HG03432 (cell line): Measurements from ENCODE around the gene CYP2C8.
"Not testable (repeated sequence)": the region's sequence is repeated elsewhere in the genome, so short reads cannot be mapped to it uniquely, and the experiment has no call there.

ENCODE experiments used
- ATAC-seq: cut with Tn5 transposase; IDR thresholded peaks from one replicate; pipeline ENCODE4 v1.9.1; 2021; ENCODE audit warnings: mild to moderate bottlenecking, moderate library complexity; ENCODE audit not compliant: unreplicated experiment

CYP2C8 gene

DNA sequence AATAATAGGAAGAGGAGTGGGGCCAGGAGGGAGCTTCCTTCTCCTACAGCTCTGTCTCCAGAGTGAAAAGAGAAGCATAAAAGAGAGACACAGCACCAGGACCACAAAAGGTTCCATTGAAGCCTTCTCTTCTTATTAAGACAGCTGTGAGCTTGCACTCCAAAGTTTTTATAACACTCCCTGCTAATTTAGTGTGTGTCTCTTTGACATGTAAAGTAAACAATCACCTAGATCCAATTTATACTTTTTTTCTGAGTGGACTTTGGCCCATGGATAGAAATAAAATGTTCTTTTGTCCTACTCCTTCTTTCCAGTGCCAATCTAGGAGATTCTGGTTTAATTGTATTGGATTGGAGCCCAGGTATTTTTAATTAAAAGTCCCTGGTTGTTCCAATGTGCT lies at the start of gene CYP2C8:
TSS of gene CYP2C8 (minus strand) at position 212 of the 400 bp plus-strand sequence. CDS start at position 117, 95 bp downstream.
- no peak for ATAC-seq

DNA sequence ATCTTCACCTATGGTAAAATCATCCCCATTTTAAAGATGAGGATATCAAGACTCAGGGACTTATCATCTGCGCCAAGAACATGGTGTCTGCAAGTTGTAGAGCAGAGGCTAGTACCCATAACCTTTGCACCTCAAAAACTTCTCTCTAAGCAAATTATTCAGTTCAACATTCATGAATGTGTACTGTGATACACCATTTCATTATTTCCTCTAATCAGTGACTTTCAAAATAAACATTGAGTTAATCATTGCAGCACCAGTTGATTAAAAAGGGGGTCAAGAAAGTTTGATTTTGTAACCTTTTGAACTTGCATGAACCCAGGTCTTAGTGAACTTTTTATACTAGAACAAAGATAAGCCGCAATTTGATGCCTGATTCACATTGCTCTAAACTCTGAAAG lies 47.6 kb upstream of the CYP2C8 start:
- no peak for ATAC-seq

DNA sequence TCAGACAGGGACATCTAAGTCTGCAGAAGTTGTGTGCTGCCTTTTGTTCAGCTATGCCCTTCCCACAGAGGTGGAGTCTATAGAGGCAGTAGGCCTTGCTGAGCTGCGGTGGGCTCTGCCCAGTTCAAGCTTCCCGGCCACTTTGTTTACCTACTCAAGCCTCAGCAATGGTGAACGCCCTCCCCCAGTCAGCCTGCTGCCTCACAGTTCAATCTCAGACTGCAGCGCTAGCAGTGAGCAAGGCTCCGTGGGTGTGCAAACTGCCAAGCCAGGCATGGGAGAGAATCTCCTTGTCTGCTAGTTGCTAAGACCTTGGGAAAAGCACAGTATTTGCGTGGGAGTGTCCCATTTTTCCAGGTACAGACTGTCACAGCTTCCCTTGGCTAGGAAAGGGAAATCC lies 41.5 kb upstream of the CYP2C8 start:
- not testable (repeated sequence) for ATAC-seq

DNA sequence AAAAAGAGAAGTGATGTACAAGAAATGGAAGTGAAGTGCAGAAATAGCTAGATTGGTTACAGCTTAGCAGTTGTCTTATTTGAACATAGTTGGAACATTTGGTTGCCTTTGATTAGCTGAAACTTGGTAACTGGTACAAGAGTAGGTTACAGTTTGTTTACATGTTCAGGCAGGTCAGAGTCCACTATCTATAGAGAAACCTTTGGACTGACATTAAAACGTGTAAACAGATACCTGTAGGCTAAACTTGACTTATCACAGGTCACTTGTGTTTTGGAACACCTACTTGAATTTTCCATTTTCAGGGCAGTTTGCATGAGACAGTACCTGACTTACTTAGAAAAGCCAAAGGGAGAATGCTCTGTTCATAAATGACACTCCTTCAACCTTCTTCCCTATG lies 28.5 kb upstream of the CYP2C8 start:
- ATAC-seq = no peak

DNA sequence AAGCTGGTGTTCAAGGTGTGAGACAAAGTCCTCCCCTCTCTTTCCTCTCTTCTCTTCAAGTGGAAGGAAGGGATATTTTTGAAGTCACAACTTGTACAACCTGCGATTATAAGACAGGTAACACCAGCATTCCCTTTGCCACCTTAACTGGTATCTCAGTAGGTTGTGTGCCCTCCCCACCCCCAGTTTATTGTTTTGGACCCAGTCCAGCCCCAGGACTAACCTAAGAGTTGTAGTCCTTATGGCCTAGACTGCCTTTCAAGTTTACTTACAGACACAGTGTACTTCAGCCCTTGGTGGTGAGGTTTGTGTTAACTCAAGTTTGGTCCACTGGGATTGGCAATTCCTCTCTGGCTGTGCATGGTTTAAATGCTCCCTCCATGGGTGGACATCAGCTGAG lies 26.8 kb upstream of the CYP2C8 start:
- no peak for ATAC-seq

DNA sequence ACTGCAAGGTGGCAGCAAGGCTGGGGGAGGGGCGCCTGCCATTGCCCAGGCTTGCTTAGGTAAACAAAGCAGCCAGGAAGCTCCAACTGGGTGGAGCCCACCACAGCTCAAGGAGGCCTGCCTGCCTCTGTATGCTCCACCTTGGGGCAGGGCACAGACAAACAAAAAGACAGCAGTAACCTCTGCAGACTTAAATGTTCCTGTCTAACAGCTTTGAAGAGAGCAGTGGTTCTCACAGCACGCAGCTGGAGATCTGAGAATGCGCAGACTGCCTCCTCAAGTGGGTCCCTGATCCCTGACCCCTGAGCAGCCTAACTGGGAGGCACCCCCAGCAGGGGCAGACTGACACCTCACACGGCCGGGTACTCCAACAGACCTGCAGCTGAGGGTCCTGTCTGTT lies 10.3 kb upstream of the CYP2C8 start:
- not testable (repeated sequence) for ATAC-seq

DNA sequence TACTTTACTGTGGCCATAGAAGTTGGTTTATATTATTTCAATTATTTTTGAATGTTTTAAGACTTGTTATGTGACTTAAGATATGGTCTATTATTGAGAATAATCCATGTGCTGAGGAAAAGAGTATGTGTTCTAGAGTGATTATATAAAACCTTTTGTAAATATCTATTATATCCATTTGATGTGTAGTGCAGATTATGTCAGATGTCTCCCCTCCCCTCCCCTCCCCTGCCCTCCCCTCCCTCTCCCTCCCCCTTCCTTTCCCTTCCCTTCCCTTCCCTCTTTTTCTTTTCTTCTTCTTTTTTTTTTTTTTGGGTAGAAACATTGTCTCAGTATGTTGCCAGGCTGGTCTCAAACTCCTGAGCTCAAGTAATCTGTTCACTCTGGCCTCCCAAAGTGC lies 8.3 kb upstream of the CYP2C8 start:
- ATAC-seq = no peak

DNA sequence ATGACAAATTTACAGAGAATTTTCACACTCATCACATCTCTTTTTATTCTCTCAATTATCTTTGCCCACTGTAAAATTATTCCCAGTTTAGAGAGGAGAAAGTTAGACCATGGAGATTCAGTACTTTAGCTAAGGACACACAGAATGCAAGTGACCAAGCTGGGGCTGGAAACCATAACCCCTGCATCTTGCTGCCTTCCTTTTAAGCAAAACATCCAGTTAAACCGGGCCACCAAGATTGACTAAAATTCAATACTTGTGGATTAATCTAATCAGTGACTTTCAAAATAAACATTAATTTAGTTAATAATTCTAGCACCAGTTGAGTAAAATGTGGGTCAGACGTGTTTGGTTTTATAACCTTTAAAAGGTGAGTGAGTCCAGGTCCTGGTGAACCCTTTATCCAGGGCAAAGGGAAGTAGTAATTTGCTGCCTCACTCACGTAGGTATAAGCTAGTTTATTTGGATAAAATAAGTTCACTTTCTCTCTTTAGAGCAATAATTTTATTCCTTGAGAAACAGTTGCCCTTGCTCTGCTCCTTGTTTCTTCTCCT lies 1.9 kb upstream of the CYP2C8 start:
- no peak for ATAC-seq

DNA sequence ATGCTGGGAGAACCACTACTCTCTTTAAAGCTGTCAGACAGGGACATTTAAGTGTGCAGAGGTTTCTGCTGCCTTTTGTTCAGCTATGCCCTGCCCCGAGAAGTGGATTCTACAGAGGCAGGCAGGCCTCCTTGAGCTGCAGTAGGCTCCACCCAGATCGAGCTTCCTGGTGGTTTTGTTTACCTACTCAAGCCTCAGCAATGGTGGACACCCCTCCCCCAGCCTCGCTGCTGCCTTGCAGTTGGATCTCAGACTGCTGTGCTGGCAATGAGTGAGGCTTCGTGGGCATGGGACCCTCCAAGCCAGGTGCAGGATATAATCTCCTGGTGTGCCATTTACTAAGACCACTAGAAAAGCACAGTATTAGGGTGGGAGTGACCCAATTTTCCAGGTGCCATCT lies 5.2 kb downstream of the CYP2C8 start:
- ATAC-seq = not testable (repeated sequence)

DNA sequence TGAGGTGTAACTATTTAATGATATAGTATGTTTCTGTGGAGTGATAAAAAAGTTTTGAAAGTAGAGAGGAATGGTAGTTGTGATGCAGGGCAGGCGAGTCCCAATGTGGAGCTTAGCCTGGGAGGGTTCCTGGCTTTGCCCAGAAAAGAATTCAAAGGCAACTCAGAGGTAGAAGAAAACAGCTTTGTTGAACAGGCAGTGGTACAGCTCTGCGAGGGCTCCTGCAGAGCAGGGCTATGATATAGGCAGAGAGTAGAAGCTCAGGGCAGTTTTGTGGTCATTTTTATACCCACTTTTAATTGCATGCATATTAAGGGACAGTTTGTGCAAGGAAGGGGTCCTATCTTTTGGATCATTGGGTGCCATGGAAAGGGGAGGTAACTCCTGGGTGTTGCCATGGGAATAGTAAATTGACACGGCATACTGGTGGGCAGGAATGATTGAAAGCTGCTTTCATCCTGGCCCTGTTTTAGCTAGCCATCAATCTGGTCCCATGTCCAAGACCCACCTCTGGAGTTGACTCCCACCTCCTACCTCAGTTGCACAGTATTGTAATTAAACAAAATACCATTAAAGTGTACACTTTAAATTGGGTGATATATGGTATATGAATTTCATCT lies 12.4 kb downstream of the CYP2C8 start:
- ATAC-seq = no peak

DNA sequence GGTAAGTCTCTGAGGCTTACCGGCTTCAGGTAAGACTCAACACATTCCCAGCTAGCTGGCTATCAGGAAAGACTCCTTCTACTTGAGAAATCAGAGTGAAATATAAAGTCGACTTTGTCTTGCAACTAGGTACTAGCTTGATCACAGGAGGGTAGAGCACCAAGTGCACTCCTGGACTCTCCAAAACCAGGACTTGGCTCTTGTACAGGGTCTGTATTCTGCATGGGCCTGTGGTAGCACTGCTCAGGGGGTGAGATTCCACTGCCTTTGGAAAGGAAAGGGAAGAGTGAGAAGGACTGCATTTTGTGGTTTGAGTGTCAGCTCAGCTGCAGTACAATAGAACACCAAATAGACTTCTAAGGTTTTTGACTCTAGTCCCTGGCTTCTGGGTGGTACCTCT lies 19.4 kb downstream of the CYP2C8 start:
- ATAC-seq = no peak

DNA sequence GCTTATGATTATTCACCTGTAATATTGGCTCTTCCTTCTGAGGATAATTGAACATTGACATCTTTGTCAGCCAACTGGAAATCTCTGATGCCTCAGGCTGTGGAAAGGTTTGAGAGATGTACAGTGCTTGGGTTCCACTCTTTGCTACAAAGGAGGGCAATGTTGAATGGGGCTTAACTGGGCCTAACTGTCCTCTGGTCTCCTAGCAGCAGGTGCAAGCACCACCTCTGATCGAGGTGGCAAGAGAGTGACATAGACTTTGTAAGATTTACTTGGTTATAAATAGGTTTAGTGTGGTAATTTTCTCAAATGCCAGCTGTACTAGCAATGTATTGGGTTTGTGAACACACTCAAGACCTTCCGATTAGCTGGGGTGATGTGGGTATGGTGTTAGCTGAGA lies 21.1 kb downstream of the CYP2C8 start:
- no peak for ATAC-seq

DNA sequence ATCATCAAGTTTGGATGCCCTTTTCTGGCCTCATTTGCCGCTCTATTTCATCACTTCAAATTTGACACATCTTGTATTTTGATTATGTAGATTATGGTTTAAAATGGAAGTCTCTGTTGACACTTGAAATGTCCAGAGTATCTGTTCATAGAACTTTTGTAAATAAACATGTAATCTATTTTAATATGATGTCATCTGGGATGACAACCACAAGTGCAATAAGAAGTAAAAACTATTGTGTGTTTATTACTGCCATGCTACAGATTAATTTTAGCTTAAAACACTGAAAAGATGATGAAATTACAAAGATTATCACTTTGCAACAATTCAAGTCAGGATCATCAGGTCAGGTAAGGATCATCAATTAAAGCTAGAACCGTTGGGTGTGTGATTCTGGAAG lies 30.0 kb downstream of the CYP2C8 start:
- no peak for ATAC-seq

DNA sequence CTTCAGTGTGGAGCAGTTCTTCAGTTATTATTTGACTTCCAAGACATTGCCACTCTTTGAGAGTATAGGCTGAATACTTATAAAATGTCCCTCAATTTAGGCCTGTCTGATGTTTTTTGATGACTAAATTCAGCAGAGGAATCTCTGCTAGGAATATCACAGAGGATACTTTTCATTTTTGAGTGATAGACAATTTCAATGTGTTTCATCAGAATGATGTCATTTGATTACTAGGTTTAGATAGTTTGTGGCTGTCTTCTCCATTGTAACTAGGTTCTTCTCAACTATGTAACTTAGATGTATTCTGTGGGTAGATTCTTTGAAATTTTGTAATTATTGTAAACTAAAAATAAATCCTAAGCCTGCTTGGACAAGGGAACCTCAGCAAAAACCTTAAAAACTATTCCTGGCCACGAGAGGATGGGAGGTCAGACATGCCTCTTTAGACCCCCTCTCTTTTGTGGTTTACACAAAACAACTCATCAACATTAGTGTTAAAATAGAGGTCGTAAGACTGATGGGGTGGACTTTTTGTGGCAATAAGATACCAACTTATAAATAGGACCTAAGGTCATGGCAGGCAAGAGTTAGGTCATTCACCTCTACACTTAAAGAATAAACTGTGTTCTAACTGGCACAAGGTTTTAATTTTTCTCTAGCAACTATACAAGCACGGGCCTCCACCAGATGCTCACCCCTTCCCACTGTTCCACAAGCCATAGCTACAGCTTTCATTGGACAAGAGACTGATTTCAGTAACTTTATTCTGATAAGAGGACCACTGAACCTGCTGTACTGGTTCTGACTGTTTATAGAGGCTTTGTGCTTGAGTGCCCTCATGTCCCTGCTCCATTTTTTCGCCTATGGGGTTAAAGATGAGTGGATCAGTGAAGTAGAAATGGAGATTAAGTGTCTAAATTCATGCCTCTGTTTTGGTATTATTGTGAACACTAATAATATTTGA lies 33.7 kb downstream of the CYP2C8 start:
- no peak for ATAC-seq

DNA sequence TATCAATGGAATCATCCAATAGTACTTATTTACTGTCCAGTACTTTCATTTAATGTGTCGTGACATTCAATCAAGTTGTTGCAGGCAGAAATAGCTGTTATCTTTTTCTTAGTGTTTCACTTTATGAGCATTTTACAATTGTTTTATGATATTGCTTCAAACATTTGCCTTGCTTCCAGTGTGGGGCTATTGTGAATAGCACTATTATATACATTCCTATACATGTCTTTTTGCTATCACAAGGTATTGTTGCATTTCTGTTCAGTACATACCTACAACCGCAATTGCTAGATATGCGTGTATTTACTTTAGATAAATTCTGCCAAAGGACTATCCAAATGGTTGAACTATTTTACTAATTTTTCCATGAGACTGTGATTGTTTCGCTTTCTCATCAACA lies 34.9 kb downstream of the CYP2C8 start:
- ATAC-seq = no peak

DNA sequence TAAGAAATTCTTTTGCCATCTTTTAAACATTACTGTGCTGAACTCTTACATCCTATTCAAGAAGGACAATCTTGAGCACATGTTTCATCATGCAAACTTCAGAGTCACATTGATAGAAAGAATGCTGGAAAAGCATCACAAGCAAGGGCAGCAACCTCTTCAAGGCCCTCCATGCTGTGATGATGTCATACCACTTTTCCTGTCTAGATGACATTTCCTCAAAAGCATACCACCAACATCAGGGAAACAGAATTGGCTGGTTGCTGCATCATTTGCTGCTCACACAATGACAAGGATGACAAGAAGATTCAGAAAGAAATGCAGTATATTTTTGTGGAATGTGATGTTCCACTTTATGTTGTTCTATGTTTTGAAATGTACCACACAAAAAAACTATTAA lies 37.6 kb downstream of the CYP2C8 start:
- no peak for ATAC-seq

DNA sequence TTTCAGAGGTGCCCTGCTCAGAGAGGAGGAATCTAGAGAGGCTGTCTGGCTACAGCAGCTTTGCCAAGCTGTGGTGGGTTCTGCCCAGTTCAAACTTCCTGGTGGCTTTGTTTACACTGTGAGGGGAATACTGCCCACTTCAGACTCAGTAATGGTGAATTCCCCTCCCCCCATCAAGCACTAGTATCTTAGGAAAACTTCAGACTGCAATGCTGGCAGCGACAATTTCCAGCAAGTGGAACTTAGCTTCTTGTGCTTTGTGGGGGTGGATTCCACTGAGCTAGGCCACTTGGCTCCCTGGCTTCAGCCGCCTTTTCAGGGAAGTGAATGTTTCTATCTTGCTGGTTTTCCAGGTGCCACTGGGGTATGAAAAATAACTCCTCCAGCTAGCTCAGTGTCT lies 42.8 kb downstream of the CYP2C8 start:
- no peak for ATAC-seq

DNA sequence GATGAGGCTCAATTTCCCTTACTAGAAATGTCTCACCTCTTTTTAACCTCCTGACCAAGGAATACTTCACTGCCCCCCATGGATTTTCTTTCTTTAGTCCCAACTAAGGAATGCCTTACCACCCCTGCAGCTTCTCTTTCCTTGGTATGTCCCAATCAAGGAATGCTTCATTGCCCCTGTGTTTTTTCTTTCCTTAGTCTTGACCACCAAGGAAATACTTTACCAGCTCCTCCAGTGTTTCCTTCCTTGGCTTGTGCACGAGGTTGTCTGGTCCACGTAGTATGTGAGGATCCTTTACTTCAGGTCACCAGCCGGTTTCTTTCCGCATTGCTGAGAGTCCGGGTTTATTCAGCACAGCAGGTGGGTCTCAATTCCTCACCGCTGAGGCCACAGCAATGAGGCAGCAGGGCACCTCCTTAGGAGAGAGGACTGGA lies 71.5 kb downstream of the CYP2C8 start:
- no peak for ATAC-seq

DNA sequence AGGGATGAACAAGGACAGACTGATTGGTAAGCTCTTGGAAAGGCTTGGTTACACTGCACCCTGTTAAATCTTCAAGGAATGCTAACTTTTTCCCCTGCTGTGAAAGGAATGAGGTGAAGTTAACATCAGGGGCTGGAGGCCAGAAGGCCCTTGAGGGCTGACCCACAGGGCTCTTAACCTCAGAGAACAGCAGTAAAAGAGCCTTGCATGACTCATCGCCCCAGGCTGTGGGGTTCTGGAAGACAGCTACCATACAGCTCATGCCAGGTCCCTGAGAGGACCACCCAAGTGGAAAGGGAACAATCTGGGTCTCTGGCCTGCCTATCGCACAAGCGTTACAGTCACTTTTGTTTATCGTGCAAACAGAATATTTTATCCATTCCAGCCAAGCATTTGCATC lies 76.5 kb downstream of the CYP2C8 start:
- no peak for ATAC-seq

DNA sequence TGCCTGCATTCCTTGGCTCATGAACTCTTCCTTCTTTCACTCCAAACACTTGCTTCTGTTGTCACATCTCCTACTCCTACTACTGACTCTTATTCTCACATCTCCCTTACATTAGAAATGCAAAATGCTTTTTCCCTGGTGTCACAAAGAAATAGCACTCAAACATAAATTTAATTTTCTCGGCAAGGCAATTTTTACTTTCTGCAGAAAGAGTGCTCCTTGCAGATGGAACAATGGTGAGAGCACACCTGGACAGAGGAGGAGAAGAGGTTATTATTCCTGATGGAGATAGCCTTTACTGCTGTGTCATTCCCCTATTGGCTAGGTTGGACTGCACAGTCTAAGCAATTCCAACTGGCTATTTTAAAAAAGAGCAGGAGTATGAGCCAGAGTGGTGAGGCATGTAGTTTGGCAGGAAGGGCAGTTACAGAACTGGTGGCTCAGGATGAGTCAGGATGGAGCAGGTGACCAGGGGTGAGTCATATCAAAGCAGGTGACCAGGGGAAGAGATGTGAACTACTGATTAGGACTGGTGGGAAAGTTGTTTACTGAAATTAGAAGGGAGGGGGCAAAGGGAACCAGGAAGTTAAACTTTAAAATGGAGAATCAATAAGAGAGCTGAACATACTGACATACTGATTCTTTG lies 77.9 kb downstream of the CYP2C8 start:
- ATAC-seq = no peak

DNA sequence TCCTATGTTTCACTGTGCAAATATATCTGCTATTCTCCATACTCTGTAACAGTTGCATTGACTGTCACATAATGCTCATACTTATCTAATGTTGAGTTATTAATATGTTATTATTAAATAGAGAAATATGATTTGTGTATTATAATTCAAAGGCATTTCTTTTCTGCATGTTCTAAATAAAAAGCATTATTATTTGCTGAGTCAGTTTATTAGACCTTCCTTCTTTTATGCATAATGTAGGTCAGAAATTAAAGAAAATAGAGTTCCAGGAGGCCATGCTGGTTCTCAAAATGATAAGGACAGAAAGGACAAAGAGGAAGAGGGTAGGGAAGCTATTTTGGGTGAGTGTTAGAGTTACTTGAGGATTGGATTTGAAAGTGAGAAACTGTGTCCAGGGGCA lies 80.1 kb downstream of the CYP2C8 start:
- ATAC-seq = no peak
